Activated naive CD8-positive, alpha-beta T cell treated with anti-CD3 and anti-CD28 coated beads, Interleukin-2, amount 10 ng/mL, durations not matched to agents 7 days and 5 days (primary cell): ENCODE measurements around the gene ELF1. TPM values are rescaled to one million over a fixed set of nuclear protein-coding genes. Genes with fewer than 3 reads are reported as not detected.

Source experiments
- ATAC-seq: fragments of 150-1000 bp; cut with Tn5 transposase; one replicate; pipeline ENCODE4 v1.10.0; 2021; ENCODE audit warnings: low read depth, moderate library complexity
- POLR2A ChIA-PET: fragments of 350-600 bp; sonication (Branson Sonifier 250); formaldehyde crosslinking; loops from one replicate; lab custom pipeline; 2021; ENCODE audit warnings: antibody characterized with exemption; lab: Charles Lee
- DNase-seq: peaks from one replicate; pipeline ENCODE4 v3.0.0; 2021
- H3K27ac Mint-ChIP-seq: one replicate; pipeline ENCODE4 v1.8.0; 2022; ENCODE audit warnings: mild to moderate bottlenecking, mixed read lengths
- H3K27me3 Mint-ChIP-seq: one replicate; pipeline ENCODE4 v1.8.0; 2022; ENCODE audit warnings: mild to moderate bottlenecking, moderate library complexity, mixed read lengths
- H3K36me3 Mint-ChIP-seq: one replicate; pipeline ENCODE4 v1.8.0; 2021; ENCODE audit warnings: mild to moderate bottlenecking, mixed read lengths
- H3K4me1 Mint-ChIP-seq: one replicate; pipeline ENCODE4 v1.8.0; 2021; ENCODE audit warnings: mixed read lengths
- H3K4me3 Mint-ChIP-seq: one replicate; pipeline ENCODE4 v1.8.0; 2022; ENCODE audit warnings: mild to moderate bottlenecking, moderate library complexity, mixed read lengths
- H3K9me3 Mint-ChIP-seq: one replicate; pipeline ENCODE4 v1.8.0; 2021; ENCODE audit warnings: mixed read lengths
- total RNA-seq, 2 experiments: library from RNA; stranded (reverse); gene quantifications; one replicate each; pipeline ENCODE4 v1.2.3, GENCODE V29; 2021

ELF1 gene
- total RNA-seq, 2 experiments from 2014 or later: 134 to 142 TPM

- Mint-ChIP-seq H3K27me3 (no peaks in the 10 kb centered on the region), H3K4me1 (peaks cover 71% of the 10 kb centered on the region), H3K9me3 (no peaks in the 10 kb centered on the region), H3K36me3 (peaks cover 16% of the 10 kb centered on the region), H3K4me3 (no peak overlapping the region), H3K27ac (no peak overlapping the region)
- ATAC-seq (no peak), DNase-seq (no peak)
- POLR2A ChIA-PET: interaction anchor here (0.7 kb wide), 1 partner anchor 992 kb away, joined by 3 read pairs; no protein-coding TSS in a partner anchor
These were observed 50.6 kb downstream of the ELF1 start for GRCh38 chr13:40968416-40969000.

GRCh38 chr13:40966298-40966697 is 52.8 kb downstream of the ELF1 start:
- DNase-seq: no peak
- Mint-ChIP-seq H3K36me3 (peaks cover 25% of the 10 kb centered on the region), H3K9me3 (no peaks in the 10 kb centered on the region), H3K27ac (no peak overlapping the region), H3K4me3 (no peak overlapping the region), H3K27me3 (no peaks in the 10 kb centered on the region), H3K4me1 (peaks cover 71% of the 10 kb centered on the region)
- no peak for ATAC-seq
- POLR2A ChIA-PET: interaction anchor here (0.6 kb wide), 1 partner anchor 32 kb away, joined by 6 read pairs; no protein-coding TSS in a partner anchor

- no peaks in the 10 kb centered on the region for H3K27me3 Mint-ChIP-seq
- POLR2A ChIA-PET: no interaction called here
- DNase-seq (no peak), ATAC-seq (no peak)
- H3K4me1 Mint-ChIP-seq: peaks cover 56% of the 10 kb centered on the region
- H3K27ac Mint-ChIP-seq: no peak overlapping the region
- no peaks in the 10 kb centered on the region for H3K9me3 Mint-ChIP-seq
- H3K4me3 Mint-ChIP-seq: no peak overlapping the region
- peaks cover 32% of the 10 kb centered on the region for H3K36me3 Mint-ChIP-seq
These were observed 55.2 kb downstream of the ELF1 start for GRCh38 chr13:40963927-40964326.

GRCh38 chr13:40961826-40962225 is 57.3 kb downstream of the ELF1 start:
- DNase-seq: no peak
- Mint-ChIP-seq H3K27ac (peak overlapping the region; percentile 39), H3K9me3 (peaks cover 1% of the 10 kb centered on the region), H3K27me3 (no peaks in the 10 kb centered on the region), H3K4me3 (peak overlapping the region; percentile 28), H3K4me1 (peaks cover 49% of the 10 kb centered on the region), H3K36me3 (peaks cover 46% of the 10 kb centered on the region)
- POLR2A ChIA-PET: interaction anchor here (1.0 to 1.3 kb wide), 3 partner anchors 10 to 173 kb away, joined by 3 to 5 read pairs (median 4); partner anchors contain the start of gene SLC25A15
- ATAC-seq: peak; percentile 30

GRCh38 chr13:40961214-40961613 is 57.9 kb downstream of the ELF1 start:
- no peaks in the 10 kb centered on the region for H3K27me3 Mint-ChIP-seq
- peaks cover 50% of the 10 kb centered on the region for H3K36me3 Mint-ChIP-seq
- peaks cover 46% of the 10 kb centered on the region for H3K4me1 Mint-ChIP-seq
- peaks cover 1% of the 10 kb centered on the region for H3K9me3 Mint-ChIP-seq
- H3K27ac Mint-ChIP-seq: peak overlapping the region; percentile 39
- ATAC-seq (no peak), DNase-seq (no peak)
- POLR2A ChIA-PET: interaction anchor here (1.0 to 1.3 kb wide), 3 partner anchors 9 to 172 kb away, joined by 3 to 5 read pairs (median 4); partner anchors contain the start of gene SLC25A15
- H3K4me3 Mint-ChIP-seq: peak overlapping the region; percentile 28

- peaks cover 51% of the 10 kb centered on the region for H3K36me3 Mint-ChIP-seq
- DNase-seq (no peak), ATAC-seq (no peak)
- peaks cover 45% of the 10 kb centered on the region for H3K4me1 Mint-ChIP-seq
- H3K27me3 Mint-ChIP-seq: no peaks in the 10 kb centered on the region
- POLR2A ChIA-PET: no interaction called here
- no peak overlapping the region for H3K4me3 Mint-ChIP-seq
- peaks cover 1% of the 10 kb centered on the region for H3K9me3 Mint-ChIP-seq
- no peak overlapping the region for H3K27ac Mint-ChIP-seq
These were observed 58.4 kb downstream of the ELF1 start for GRCh38 chr13:40960716-40961115.

GRCh38 chr13:40958655-40959054 is 60.5 kb downstream of the ELF1 start:
- peaks cover 44% of the 10 kb centered on the region for H3K36me3 Mint-ChIP-seq
- no peak overlapping the region for H3K27ac Mint-ChIP-seq
- peaks cover 30% of the 10 kb centered on the region for H3K4me1 Mint-ChIP-seq
- POLR2A ChIA-PET: no interaction called here
- peaks cover 1% of the 10 kb centered on the region for H3K9me3 Mint-ChIP-seq
- H3K27me3 Mint-ChIP-seq: no peaks in the 10 kb centered on the region
- DNase-seq (no peak), ATAC-seq (no peak)
- H3K4me3 Mint-ChIP-seq: no peak overlapping the region

GRCh38 chr13:40946485-40946884 is 72.6 kb downstream of the ELF1 start:
- Mint-ChIP-seq H3K9me3 (no peaks in the 10 kb centered on the region), H3K36me3 (peaks cover 52% of the 10 kb centered on the region), H3K27me3 (no peaks in the 10 kb centered on the region), H3K4me1 (peaks cover 17% of the 10 kb centered on the region), H3K4me3 (no peak overlapping the region), H3K27ac (peak overlapping the region; percentile 43)
- no peak for DNase-seq
- POLR2A ChIA-PET: no interaction called here
- ATAC-seq: no peak

- Mint-ChIP-seq H3K9me3 (no peaks in the 10 kb centered on the region), H3K4me3 (no peak overlapping the region), H3K4me1 (peaks cover 14% of the 10 kb centered on the region), H3K27me3 (no peaks in the 10 kb centered on the region), H3K36me3 (peaks cover 52% of the 10 kb centered on the region), H3K27ac (no peak overlapping the region)
- DNase-seq (no peak), ATAC-seq (no peak)
- POLR2A ChIA-PET: no interaction called here
These were observed 76.0 kb downstream of the ELF1 start for GRCh38 chr13:40943073-40943472.

- Mint-ChIP-seq H3K27ac (no peak overlapping the region), H3K9me3 (no peaks in the 10 kb centered on the region), H3K4me3 (no peak overlapping the region), H3K27me3 (no peaks in the 10 kb centered on the region), H3K4me1 (peaks cover 14% of the 10 kb centered on the region), H3K36me3 (peaks cover 47% of the 10 kb centered on the region)
- DNase-seq (no peak), ATAC-seq (no peak)
- POLR2A ChIA-PET: no interaction called here
These were observed 77.5 kb downstream of the ELF1 start for GRCh38 chr13:40941581-40941980.

- Mint-ChIP-seq H3K27ac (no peak overlapping the region), H3K9me3 (no peaks in the 10 kb centered on the region), H3K36me3 (peaks cover 47% of the 10 kb centered on the region), H3K4me1 (peaks cover 11% of the 10 kb centered on the region), H3K27me3 (no peaks in the 10 kb centered on the region), H3K4me3 (no peak overlapping the region)
- POLR2A ChIA-PET: no interaction called here
- ATAC-seq: no peak
- DNase-seq: no peak
These were observed 78.3 kb downstream of the ELF1 start for GRCh38 chr13:40940841-40941240.

GRCh38 chr13:40933508-40934204 is 85.5 kb downstream of the ELF1 start:
- no peaks in the 10 kb centered on the region for H3K27me3 Mint-ChIP-seq
- POLR2A ChIA-PET: interaction anchor here (0.6 to 1.4 kb wide), 4 partner anchors 12 to 398 kb away, joined by 3 to 6 read pairs (median 5); no protein-coding TSS in a partner anchor
- peaks cover 10% of the 10 kb centered on the region for H3K4me1 Mint-ChIP-seq

GRCh38 chr13:40932252-40932651 is 86.9 kb downstream of the ELF1 start:
- no peaks in the 10 kb centered on the region for H3K9me3 Mint-ChIP-seq
- H3K4me3 Mint-ChIP-seq: no peak overlapping the region
- H3K36me3 Mint-ChIP-seq: peaks cover 44% of the 10 kb centered on the region
- no peaks in the 10 kb centered on the region for H3K27me3 Mint-ChIP-seq
- no peak for DNase-seq
- POLR2A ChIA-PET: interaction anchor here (1.4 kb wide), 1 partner anchor 11 kb away, joined by 6 read pairs; no protein-coding TSS in a partner anchor
- no peak for ATAC-seq
- no peak overlapping the region for H3K27ac Mint-ChIP-seq
- peaks cover 10% of the 10 kb centered on the region for H3K4me1 Mint-ChIP-seq

More at GRCh38 chr13:40933508-40934204, 85.5 kb downstream of the ELF1 start:
- ATAC-seq (peak; percentile 60), DNase-seq (no peak)
- H3K36me3 Mint-ChIP-seq: peaks cover 44% of the 10 kb centered on the region
- H3K9me3 Mint-ChIP-seq: no peaks in the 10 kb centered on the region
- H3K4me3 Mint-ChIP-seq: no peak overlapping the region
- peak overlapping the region; percentile 80 for H3K27ac Mint-ChIP-seq
